ENCODE measurements around the gene EPHB1. TPM values are rescaled to one million over a fixed set of nuclear protein-coding genes. Genes with fewer than 3 reads are reported as not detected.
A peak's percentile ranks its signal among the peaks of the same experiment; 100 is the strongest.

The EPHB1 gene
- total RNA-seq, 1 experiment from 2014 or later = 0.29 TPM

DNA sequence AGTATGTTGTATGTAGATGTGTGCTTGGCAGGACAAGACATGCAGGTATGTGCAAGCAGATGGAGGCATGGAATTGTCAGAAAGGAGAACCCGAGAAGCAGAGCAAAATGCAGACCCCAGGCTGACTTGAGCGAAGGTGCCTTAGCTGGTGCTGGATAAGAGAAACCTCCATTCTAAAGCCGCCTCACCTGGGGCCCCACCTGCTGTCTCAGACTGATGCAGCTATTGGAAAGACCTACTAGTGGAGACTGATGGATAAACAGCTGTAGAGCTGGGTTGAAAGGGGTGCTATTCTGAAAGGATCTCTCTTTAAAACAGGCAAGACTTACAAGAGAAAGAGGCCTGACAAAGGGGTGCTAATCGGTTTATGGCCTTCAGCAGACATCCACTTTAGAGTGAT is 86.2 kb downstream of the EPHB1 start:
- no peak for DNase-seq (ENCODE audit: low spot score)

DNA sequence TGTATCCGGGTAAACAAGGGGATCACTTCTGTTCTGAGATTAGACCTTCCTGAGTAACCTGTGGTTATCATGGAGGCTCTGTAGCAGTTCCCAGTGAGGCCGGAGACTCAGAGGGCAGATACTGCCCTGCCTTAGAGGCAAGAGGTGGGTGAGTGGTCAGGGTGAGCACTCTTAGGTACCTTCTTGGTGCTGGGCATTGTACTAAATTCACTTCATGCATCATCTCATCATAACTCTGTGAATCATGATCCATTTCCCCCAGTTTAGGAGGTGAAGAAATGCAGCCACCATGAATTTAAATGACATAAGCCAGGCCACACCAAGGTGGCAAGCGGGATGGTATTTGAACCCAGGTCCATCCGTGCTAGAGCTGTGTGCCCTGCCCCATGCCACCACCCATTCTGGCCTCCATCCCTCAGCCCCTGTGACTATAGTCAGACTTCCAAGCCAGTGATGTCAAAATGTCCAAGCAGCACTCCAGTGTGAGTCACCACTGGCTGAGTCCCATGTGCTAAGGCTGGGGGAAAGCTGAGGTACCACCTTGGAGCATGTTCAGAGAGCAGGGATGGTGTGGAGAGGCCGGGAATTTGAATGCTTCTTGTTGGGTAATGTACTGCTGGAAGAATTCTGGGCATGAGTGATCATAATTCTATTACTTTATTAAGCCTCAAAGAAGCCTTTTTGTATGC is 88.8 kb downstream of the EPHB1 start:
- no peak for DNase-seq (ENCODE audit: low spot score)

DNA sequence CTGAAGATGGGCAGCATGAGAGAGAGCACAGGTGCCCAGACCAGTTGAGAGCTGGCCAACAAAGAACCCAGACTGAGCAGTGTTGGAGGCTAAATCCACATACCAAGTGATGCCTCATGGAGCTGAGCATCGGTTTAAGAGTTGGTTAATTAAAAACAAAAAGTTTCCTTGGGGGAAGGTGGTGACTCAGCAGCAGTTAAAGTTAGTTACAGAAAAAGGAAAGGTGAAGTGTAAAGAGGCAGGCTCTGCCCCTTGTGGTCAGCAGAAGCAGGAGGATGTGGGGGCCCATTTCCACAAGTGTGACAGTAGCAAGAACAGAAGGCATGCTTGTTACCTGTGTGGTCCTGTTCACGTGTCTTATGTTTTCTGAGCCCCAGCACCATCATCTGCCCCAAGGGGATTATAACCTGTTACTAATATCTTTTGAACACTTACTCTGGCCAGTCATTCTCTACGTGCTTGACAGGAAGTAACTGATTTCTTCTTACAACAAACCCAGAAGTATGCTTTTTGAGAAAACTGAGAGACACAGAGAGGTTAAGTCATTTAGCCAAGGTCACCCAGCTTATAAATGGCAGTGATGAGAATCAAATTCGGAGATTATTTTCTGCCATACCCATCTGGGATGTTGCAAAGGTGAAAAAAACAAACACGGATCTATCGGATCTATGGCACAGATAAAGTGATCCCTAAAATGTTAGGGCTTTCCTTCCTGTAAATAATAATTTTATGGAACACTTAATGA is 91.0 kb downstream of the EPHB1 start:
- DNase-seq (ENCODE audit: low spot score) = peak; percentile 49

DNA sequence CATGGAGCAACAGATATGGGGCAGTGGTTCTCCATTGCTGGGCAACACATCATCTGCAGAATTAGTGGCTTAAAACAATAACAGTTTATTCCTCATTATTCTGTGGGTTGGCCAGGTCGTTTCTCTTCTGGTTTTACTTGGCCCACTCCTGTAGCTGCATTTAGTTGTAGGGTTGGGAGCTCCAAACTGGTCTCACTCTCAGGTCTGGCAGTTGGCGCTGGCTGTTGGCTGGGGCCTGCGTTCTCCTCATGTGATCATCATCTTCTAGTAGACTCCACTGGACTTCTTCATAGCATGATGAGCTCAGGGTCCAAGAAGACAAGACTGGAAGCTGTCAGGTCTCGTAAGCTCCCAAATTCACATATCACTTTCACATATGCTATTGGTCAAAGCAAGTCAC is 91.9 kb downstream of the EPHB1 start:
- DNase-seq (ENCODE audit: low spot score) = no peak

DNA sequence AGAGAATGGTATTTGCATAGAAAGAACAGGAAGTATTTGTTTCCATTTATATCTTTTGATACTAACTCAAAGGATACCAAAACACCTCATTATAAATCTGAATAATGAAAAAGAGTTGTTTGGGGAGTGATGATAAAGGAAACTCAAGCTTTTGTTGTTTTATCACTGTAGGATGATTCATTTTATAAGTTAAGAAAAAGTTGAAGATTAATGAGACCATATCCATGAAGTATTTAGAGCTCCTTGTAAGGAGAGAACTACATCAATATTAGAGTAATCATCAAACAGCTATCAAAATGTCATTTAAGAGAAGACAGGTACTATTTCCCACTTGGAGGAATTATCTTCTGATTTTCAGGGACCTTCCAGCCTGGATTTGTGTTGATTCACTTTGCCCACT is 92.5 kb downstream of the EPHB1 start:
- DNase-seq (ENCODE audit: low spot score) = no peak

DNA sequence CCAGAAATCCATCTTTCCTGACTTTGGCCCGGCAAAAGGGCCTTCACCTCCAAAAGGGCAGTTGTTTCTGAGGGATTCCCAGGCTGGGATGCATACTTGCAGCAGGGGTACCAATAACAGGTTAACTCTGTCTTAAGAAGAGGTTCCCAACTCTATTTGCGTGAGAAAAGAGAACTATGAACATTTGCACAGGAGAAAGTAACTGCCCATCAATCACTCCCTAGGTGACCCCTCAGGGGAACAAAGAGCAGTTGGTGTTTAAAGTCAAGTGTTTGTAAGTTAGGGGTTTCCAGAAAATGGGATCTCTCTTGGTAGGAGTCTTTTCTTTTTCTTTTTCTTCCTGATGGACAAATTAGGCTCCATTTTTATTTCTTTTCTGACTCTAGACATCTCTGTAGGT is 97.3 kb downstream of the EPHB1 start:
- no peak for DNase-seq (ENCODE audit: low spot score)

DNA sequence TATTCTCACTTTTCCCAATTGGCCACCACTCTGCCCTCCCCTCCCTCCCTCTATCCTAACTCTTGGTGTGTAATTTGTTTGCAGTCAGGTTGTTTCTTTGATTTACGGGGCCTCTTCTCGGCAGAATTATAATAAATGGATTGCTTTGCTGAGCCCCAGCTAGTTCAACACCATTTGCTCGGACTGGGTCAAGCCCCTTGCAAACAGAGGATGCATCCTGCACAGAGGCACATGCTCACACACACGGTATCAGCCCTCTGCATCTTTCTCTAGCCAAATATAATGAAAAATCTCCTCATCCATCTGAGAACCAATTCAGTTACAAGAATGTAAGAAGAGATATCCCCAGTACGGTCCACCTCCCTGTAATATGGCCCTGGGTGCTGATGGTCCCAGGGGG is 97.7 kb downstream of the EPHB1 start:
- DNase-seq (ENCODE audit: low spot score) = no peak

DNA sequence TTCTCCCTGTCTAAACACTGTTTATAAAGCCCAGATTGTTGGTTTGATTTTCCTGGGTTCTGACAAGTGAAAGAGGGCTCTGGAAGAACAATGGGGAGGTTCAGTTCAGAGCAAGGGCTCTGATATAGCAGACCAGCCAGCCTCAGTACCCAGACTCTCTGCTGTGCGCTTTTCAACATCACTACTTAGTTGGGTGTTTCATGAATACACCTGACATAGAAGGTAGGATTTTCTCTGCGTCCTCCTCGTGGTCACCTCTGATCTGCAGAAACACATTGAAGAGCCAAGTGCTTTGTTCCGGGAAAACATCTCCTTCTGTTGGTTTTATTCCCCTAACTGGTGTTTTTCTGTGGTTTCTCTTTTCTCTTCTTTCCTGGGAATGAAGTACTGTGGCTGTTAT is 99.5 kb downstream of the EPHB1 start:
- no peak for DNase-seq (ENCODE audit: low spot score)

DNA sequence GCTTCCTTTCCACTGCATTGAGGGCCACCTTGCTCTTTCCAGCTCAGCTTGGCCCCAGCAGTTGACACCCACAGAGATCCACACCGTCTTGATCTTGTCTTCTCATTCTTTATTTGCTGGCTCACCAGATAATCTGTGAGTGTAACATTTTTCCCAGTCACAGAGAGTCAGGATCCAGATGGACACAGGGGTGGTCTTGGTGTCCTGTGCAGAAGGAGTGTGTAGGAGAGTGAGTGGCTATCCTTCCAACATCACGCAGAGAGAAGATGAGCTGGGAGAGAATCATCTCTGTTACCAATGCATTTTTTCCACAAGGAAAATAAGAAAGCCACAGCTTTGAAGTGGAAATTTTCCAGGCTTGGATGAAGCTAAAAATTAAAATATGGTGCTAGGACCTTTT is 100.1 kb downstream of the EPHB1 start:
- no peak for DNase-seq (ENCODE audit: low spot score)

DNA sequence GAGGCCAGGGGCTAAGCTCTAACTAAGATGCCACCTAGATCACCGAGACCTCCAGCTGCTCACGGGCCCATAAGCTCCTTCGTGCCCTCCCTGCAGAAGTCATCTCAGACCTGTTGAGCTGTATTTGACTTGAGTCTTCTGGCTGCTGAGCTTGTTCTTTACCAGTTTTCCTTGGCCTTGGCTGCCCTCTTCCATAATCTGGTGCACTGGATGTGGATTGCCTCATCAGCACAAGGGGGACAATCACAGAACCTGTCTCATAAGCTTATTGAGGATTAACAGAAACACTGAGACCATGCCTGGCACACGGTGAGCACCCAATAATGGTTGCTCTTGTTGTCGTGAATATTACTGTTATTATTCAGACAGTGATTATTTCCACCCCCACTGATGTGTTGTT is 101.1 kb downstream of the EPHB1 start:
- no peak for DNase-seq (ENCODE audit: low spot score)

DNA sequence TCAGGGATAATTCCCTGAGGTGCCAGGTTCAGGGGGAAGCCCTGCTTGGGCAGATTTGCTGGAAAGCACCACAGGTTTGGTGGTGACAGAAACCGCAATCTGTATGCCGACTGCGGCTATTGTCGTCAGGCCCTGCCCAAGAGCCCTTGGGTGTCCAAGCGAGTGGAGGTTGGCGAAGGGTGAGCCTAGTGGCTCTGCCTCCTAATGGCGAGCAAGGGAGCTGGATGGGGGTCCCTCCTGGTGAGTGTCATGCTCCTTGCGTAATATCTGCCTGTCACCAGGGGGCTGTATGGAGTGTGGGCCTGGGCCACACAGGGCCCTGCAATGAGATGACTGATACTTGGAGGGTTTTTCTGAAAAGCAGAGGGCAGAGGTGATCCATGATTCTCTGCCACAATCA is 101.6 kb downstream of the EPHB1 start:
- DNase-seq (ENCODE audit: low spot score) = no peak

DNA sequence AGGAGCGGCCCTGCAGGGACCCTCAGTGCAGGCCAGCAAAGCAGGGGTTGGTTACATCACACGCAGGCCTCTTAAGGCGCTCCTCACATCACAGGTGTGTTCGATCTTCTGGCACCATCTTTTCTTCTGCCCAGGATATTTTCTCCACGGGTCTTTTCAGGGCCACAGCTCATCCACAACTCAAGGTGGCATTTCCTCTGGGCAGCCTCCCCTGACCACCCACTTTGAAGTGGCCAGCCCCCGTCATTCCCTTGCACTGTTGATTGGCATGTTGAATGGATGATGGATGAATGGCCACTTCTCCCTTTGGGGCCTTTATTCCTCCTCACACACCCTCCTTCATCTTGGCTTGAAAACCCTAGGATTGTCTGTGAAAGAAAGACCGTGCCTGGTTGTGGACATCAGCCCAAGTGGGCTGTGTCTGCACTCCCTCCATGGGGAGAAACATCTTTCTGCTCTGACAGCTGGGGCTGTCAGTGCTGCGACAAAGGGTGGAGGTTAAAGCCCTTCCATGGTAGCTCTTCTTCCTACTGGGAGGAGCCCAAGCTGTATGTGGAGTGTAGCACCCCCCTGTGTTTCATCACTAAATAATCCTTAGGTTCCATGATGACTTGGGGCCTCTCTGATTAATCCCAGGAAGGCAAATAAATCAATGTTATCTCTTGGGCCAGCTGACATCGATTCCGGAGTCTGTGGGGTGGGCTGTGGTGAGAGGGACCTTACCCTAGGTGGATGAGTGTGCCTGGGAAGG is 102.5 kb downstream of the EPHB1 start:
- DNase-seq (ENCODE audit: low spot score) = no peak

DNA sequence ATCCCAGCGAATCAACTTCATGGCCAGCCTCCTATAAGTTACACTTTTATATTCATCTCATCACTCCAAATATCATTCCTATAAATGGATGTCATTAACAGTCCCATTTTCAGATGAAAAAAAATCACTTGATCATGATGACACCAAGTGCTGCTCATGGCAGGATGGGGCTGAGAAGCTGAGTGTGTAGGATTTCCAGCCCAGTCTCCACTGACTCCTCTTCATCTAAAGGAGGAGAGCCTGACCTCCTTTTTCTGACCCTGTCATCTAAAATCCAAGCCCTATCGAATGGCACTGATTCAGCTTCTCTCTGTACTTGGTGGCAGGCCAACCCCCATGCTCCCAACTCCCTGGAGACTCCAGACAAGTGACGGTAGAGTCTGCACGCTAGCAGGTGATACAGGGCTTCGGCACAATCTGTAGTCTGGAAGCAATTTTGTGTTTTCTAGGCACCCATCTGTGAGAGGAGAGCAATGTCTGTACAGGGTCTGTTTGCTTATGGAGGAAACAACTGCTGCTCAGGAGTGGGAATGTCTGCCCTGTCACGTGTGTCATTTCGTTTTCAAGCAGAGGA is 103.2 kb downstream of the EPHB1 start:
- no peak for DNase-seq (ENCODE audit: low spot score)

DNA sequence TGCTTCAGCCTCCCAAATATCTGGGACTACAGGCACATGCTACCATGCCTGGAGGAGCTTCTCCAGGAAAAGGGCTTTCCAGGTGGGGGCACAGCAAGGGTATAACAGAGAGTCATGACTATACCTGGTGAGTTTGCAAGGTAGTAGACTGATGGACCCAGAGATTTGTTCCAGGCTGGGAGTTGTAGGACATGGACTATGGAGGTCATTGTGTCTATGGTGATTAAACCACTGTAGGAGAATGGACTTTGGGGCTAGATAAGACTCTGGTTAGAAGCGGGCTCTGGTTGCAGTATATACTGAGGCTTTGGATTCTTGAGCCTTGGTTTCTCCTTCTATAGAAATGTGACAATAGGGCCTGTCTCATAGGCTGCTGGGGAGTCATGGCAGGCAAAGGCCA is 104.7 kb downstream of the EPHB1 start:
- no peak for DNase-seq (ENCODE audit: low spot score)

DNA sequence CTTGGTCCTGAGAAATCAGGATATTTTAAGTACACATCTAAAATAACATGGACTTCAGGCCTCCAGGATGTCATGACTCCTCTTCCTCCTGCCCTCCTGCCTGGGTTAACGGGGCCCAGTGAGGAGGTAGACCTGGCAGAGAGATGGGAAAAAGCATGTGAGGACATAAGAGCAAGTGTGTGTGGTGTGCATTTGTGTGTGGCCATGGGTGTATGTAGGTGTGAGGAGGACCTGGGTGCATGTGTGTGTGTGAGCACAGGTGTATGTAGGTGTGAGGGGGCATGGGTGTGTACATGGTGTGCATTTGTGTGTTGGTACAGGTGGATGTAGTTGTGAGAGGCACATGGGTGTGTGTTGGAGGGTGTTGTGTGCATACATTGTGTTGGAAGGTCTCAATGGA is 105.4 kb downstream of the EPHB1 start:
- DNase-seq (ENCODE audit: low spot score) = no peak

DNA sequence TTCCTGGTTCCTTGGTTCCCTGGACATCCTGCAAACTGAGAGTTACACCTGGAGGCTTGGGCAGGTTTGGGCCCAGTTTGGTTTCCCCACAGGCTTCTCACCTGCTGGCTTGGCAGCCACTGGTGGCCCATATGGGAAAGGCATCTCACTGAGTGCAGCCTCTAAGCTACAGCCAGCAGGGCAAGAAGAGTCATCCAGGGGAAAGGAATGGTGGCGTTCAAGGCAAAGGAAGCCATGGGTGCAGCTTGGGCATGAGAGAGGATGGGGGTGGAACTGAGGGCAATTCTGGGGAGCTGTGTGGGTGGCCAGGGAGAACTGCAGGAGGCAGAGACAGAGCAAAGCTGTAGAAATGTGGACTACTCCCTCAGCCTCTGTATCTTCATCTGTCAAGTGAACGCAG is 106.4 kb downstream of the EPHB1 start:
- DNase-seq (ENCODE audit: low spot score) = no peak

DNA sequence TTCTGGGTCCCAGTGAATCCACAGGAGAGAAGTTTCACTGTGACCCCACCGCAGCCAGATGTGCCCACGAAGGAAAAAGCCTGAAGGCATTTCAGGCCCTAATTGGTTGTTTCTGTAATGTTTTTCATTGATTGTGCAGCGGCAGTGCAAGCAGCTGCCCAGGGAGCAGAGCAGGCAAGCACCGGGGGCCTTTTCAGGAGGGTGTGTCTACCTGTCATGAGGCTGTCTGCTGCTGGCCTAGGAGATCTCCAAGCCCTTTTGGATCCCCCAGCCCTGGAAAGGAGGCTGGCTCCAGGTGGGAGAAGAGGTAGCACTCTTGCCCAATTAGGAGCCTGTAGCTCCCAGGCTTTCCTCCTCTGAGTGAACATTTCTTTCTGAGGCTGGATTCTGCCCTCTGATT is 108.8 kb downstream of the EPHB1 start:
- no peak for DNase-seq (ENCODE audit: low spot score)

DNA sequence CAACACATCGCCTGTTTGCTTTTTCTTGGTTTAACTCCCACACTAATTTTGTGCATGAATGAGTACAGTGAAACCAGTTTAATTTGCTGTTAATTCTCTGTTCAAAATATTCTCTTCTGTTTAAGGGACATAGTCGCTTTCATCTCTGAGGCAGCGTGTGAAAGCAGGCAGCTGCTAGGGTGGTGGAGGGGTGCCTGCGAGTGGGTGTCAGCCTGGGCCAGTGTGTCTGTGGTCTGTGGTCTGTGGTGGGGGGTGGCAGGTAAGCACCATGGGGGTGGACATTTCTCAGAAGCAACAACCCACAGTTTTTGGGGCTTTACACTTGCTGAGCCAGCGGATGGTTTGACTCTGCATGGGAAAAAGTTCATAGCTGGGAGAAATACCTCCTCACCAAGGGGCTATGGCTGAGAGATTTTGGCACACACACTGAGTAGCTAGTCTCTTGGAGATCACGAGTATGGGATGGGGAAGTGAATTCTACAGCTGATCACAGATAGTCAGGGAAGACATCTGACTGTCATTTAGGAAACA is 109.2 kb downstream of the EPHB1 start:
- DNase-seq (ENCODE audit: low spot score) = no peak

DNA sequence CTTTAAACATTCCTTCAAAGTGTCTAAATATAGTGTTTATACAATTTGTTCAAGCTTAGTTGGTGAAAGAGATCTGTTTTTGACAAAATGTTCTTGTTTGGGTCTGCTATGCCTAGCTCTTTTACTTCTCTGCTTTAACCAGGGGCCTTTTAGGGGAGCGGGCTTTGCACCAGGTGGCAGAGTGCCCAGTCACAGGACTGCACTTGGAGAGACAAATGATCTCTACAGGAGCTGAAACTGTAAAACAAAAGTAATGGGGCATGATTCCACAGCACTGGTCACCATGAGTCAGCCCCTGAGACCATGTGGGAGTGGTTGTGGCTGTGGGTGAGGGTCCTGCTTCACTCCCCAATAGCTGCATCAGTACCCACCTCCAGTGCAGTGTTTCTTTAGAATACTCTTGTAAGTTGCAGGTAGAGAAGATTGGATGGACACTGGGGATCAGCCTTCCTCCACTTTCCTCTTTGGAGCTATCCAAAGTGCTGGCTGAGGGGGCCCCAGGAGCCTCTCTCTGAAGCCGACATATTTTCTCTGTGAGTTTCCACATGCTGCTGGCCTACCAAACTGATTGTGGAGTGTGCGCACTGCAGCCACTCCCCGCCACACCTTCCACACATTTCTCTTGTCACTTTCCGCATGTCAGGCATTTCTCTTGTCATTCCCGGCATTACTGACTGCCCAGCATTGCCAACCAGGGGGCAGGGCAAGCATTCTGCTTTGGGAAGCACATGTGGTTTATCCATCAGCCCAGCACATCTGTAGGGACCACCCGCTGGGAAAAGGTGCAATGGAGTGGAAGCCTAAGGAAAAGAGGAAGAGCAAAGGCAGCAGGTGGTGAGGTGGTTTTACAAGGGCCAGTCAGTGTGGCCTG is 110.0 kb downstream of the EPHB1 start:
- DNase-seq (ENCODE audit: low spot score) = no peak

DNA sequence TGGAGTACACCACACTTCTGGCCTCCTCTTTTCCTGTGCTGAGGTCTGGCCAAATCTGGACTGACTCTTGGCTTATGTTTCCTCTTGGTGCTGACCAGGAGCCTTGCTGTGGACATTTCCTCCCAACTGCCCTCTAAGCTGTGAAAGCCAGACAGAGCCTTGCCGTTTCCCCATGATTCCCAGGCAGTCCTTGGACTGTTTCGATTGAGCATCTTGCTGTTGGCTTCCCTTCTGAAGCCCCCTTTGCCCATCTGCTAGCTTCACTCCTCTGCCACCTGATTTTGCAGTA is 110.5 kb downstream of the EPHB1 start:
- no peak for DNase-seq (ENCODE audit: low spot score)

DNA sequence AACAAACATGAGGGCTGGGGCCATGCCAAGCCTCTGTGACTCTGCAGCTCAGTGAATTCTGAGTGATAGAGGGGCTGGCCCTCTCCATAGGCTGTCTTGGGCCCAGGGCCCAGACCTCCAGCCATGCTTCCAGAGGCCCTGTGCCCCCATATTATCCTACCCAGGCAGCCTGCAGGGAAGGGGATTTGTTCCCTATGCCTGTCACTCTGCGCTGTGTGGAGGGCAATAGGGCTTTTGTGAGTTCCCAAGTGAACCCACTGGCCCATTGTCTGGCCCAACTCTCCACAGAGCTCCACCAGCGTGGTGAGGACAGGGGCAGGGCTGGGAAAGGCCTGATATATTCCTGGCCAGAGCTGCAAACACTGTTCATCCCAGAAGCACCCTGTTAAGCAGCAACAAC is 113.2 kb downstream of the EPHB1 start:
- no peak for DNase-seq (ENCODE audit: low spot score)

DNA sequence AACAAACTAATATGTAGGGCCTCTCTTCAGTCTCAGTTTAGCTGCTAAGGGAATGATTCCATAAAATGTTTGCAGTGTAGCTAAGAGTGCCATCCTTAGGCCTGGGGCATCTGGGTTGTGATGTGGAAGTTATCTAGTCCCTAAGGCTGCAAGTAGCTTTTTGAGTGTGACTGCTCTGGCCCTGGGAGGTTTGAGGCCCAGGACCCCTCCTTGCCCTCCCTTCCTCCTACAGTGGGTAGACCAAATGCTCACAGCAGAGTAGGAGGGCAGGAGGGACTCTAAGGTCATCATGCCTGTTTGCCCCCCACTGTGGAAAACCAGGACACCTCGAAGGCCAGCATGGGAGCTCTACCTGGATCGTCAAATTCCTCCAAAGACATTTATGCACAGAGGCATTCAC is 115.0 kb downstream of the EPHB1 start:
- no peak for DNase-seq (ENCODE audit: low spot score)
